IPS DF 6.9 (cell line): ENCODE measurements around the gene RASGRP3.
A peak's percentile ranks its signal among the peaks of the same experiment; 100 is the strongest.
"Not testable (repeated sequence)": the region's sequence is repeated elsewhere in the genome, so short reads cannot be mapped to it uniquely, and the experiment has no call there.

Source experiments
- DNase-seq: peaks from one replicate; pipeline ENCODE4 v3.0.0-alpha.2; 2013; ENCODE audit warnings: low read depth, low spot score
- H3K27ac ChIP-seq: one replicate; pipeline ENCODE4 v1.5.1; 2013; ENCODE audit warnings: low read length, control low read depth
- H3K27me3 ChIP-seq: 2 replicates; pipeline ENCODE4 v1.6.1; 2013; ENCODE audit warnings: mild to moderate bottlenecking, low read length; ENCODE audit not compliant: control insufficient read depth, insufficient read depth
- H3K36me3 ChIP-seq: 2 replicates; pipeline ENCODE4 v1.6.1; 2013; ENCODE audit warnings: low read length; ENCODE audit not compliant: control insufficient read depth, insufficient read depth
- H3K4me1 ChIP-seq: 2 replicates; pipeline ENCODE4 v1.6.1; 2013; ENCODE audit warnings: low read length; ENCODE audit not compliant: control insufficient read depth, insufficient read depth
- H3K4me3 ChIP-seq: 2 replicates; pipeline ENCODE4 v1.5.1; 2013; ENCODE audit warnings: mild to moderate bottlenecking, low read length
- H3K9me3 ChIP-seq: 2 replicates; pipeline ENCODE4 v1.6.1; 2013; ENCODE audit warnings: low read length, inconsistent platforms; ENCODE audit not compliant: control insufficient read depth, insufficient read depth
- WGBS: extraction: QIAGEN DNeasy Blood & Tissue Kit; methylation state at CpG from one replicate; pipeline ENCODE4 v1.1.7; 2013; ENCODE audit warnings: mixed read lengths, missing lambda C conversion rate; ENCODE audit not compliant: insufficient read length, insufficient coverage; 5-methylcytosine and 5-hydroxymethylcytosine counted together

The RASGRP3 gene

DNA sequence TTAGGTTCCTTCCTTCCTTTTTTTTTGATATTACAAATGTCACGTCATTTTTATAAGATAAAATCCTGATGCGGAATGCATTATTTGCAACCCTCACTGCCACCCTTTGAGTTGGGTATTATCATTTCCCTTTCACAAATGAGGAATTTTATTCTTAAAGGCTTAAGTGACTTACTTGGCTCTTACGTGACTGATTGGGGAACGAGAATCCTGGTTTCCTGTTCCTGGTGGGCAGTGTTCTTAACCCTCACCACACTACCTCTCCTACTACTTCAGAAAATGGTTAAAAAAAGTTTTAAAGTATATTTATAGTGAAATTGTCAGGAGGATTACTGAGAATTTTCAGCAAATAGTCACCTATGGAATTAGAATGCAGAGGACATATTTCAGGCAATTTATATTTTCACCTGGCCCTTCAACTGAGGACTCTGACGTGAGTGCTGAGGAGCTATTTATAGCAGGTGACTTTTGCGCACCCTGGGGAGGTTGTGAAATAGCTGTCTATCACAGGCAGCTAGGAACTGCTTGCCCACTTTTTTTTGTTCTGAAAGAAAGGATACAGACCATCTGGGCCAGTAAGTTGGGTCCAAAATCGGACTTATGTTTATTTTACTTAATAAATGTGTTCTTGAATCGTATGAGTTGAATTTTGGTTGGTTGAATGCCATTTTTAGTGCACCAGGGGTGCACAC lies 18.7 kb upstream of the RASGRP3 start:
- Histone ChIP-seq H3K4me1 (no peaks in the 10 kb centered on the region), H3K36me3 (no peaks in the 10 kb centered on the region), H3K4me3 (no peak overlapping the region), H3K9me3 (no peaks in the 10 kb centered on the region; the same call in 1 of the 2 replicates), H3K27me3 (no peaks in the 10 kb centered on the region), H3K27ac (no peak overlapping the region)
- no CpG with 5 or more reads among the region's 8 CpGs for WGBS
- no peak for DNase-seq

DNA sequence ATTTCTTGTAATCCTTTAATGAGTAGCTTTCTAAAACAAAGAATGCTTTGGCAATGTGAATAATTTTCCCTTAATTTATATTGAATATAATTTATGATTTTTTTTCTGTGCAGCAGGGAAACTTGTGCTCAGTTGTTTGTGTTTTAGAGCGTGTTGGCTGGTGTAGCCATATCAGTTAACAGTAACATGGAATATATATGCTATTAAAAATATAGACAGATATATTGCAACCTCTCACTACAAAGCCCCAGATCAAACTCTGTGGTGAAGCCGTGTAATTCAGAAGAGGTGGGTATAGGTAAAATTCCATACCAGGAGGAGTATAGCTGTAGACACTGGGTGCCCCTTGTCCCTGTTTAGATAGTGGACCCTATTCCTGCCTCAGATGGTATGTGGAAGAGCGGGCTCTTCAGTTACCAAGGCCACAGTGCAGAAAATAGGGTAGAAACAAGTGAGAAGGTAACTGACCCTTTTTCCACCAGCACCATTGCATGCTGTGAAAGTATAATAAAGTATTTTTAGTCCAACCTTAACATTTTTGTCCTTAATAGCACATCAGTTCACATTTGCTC lies 18.1 kb upstream of the RASGRP3 start:
- H3K4me3 ChIP-seq: no peak overlapping the region
- H3K4me1 ChIP-seq: no peaks in the 10 kb centered on the region
- no peaks in the 10 kb centered on the region for H3K36me3 ChIP-seq
- no peak overlapping the region for H3K27ac ChIP-seq
- H3K9me3 ChIP-seq: no peaks in the 10 kb centered on the region; the same call in 1 of the 2 replicates
- no peaks in the 10 kb centered on the region for H3K27me3 ChIP-seq
- no peak for DNase-seq
- no CpG with 5 or more reads among the region's 3 CpGs for WGBS

DNA sequence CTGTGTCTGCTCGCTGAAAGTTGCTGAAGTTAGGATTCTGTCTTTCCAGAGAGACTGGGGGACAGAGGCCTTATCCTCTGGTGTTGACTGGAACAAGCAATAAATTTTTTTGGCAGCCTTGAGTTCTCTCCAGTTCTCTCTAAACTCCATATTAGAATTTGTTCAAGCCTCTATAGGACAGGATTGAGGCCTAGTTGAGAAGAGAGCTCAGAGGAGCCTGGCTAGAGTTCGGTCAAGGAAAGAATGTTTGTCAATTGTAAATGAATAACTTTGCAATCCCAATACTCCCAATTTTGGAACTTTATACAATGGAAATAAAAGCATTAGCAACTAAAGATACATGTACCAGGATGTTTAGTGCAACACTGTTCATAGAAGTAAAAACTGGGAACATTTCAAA lies 16.7 kb upstream of the RASGRP3 start:
- Histone ChIP-seq H3K27ac (no peak overlapping the region), H3K4me1 (no peaks in the 10 kb centered on the region), H3K27me3 (no peaks in the 10 kb centered on the region), H3K36me3 (no peaks in the 10 kb centered on the region), H3K9me3 (no peaks in the 10 kb centered on the region), H3K4me3 (no peak overlapping the region)
- no CpG with 5 or more reads among the region's 2 CpGs for WGBS
- DNase-seq: no peak

DNA sequence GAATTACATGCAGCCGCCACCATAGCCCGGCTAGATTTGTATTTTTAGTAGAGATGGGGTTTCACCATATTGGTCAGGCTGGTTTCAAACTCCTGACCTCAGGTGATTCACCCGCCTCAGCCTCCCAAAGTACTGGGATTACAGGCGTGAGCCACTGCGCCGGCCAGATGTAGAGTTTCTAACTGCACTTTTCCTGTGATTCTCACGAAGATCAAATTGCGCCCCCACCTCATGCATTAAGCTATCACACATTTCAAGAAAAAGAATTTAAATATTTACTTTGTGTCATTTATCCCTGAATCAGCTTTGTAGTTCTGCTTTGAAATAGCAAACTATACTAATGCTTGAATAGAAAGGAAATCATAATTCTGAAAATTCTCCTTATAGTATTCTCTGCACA lies 13.9 kb upstream of the RASGRP3 start:
- WGBS: no CpG with 5 or more reads among the region's 8 CpGs
- DNase-seq, H3K4me3 ChIP-seq, H3K27ac ChIP-seq, H3K4me1 ChIP-seq, H3K27me3 ChIP-seq, H3K36me3 ChIP-seq, H3K9me3 ChIP-seq: not testable (repeated sequence)

DNA sequence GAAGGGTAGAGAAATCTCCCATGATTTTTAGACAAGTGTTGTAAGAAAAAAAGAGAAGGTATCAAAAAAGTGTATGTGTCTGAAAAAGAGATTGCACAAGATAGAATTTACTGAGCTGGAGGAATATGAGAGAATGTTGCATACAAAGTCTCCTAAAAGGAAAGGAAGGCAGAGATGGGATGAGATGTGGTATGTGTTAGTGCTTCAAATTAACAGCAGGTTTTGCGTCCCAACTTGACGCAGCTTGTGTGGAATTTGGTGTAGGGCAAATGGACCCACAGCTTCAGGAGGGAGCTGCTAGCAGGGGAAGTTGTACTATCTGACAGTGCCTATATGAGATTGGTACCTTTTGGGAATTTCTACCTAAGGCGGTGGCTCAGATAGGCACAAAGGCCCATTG lies 9.0 kb upstream of the RASGRP3 start:
- DNase-seq: no peak
- Histone ChIP-seq H3K27me3 (no peaks in the 10 kb centered on the region), H3K4me3 (no peak overlapping the region), H3K9me3 (no peaks in the 10 kb centered on the region), H3K4me1 (no peaks in the 10 kb centered on the region), H3K27ac (no peak overlapping the region), H3K36me3 (no peaks in the 10 kb centered on the region)
- WGBS: no CpG with 5 or more reads among the region's 3 CpGs

DNA sequence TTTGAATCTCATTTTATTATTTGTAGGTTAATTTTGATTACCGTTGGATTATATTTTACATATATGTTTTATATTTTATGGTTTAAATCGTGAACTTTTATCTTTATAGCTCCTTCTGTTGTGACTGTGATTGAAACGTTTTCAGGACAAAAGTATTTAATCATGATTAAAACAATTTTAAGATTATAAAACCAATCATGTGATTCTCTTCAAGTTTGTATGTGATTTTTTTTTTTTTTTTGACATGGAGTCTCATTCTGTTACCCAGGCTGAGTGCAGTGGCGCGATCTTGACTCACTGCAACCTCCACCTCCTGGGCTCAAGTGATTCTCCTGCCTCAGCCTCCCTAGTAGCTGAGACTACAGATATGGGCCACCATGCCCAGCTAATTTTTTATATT lies 7.2 kb upstream of the RASGRP3 start:
- no peaks in the 10 kb centered on the region for H3K36me3 ChIP-seq
- no peak overlapping the region for H3K27ac ChIP-seq
- H3K4me1 ChIP-seq: no peaks in the 10 kb centered on the region
- no CpG with 5 or more reads among the region's 5 CpGs for WGBS
- no peaks in the 10 kb centered on the region for H3K27me3 ChIP-seq
- DNase-seq: no peak
- H3K4me3 ChIP-seq: no peak overlapping the region
- no peaks in the 10 kb centered on the region for H3K9me3 ChIP-seq

DNA sequence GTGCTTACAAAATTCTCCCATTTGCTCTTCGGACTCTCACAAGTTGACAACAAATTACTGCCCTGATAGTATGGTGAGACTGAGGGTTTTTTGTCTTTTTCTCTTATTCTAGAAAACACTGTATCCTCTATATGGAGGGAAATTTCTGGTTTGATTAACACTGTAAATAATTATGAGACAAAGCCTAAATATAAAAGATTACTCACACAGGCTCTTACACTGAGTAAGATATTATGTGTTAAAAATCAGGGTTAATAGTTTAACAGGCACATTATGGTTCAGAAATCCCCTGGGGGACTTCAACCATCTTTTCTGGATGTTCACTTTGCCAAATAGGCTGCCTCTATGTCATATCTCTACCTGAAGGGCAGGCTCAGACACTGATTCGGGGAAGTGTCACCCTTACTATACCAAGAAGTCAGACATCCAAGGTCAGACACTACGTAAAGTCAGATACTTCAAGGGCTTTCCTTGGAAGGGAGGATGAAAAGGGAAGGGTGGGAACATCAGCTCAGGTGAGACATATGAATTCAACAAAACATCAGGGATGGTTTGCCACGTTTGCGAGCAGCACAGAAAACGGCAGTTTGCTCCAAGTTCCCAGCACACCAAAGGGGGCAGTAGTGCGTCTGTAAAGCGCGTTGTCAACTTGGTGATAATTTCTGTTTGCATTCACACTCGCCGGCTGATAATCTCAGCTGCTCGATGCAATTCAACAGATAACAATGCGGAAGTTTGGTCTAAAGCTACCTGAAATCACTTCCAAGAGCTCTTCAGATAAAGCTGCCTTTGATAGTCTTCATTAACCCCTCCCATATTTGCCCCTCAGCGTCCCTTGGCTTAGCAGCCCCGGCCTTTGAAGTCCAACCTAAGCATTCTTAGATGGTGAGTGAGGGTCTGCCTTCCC lies 972 bp upstream of the RASGRP3 start:
- WGBS: no CpG with 5 or more reads among the region's 15 CpGs

DNA sequence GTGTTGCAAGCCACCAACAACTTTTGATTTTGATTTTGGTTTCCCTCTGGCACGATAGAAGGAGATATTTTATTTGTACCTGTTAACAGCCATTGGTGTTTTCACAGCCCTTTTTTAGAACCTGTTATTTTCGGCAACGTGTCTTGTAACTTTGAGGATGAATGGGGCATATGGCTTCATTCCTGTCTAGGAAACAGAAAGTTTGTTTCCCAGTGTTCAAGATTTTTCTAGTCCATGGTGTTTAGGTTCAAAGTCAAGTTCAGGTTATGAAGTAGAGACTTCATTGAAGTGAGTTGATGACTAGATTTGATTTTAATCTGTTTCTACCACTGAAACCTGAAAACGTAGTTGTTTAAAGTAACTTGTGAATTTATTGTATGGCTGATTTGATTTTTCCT lies 343 bp downstream of the RASGRP3 start:
- Histone ChIP-seq H3K36me3 (no peaks in the 10 kb centered on the region), H3K4me1 (peaks cover 2% of the 10 kb centered on the region; the same call in 1 of the 2 replicates), H3K4me3 (no peak overlapping the region), H3K27me3 (no peaks in the 10 kb centered on the region), H3K9me3 (no peaks in the 10 kb centered on the region), H3K27ac (no peak overlapping the region)
- no CpG with 5 or more reads among the region's 4 CpGs for WGBS
- no peak for DNase-seq

More for the DNA sequence above, 972 bp upstream of the RASGRP3 start:
- H3K9me3 ChIP-seq: no peaks in the 10 kb centered on the region
- H3K27ac ChIP-seq: no peak overlapping the region
- peaks cover 2% of the 10 kb centered on the region; the same call in 1 of the 2 replicates for H3K4me1 ChIP-seq
- DNase-seq: peak; percentile 48
- H3K27me3 ChIP-seq: no peaks in the 10 kb centered on the region
- no peaks in the 10 kb centered on the region for H3K36me3 ChIP-seq
- H3K4me3 ChIP-seq: peak overlapping the region; percentile 6; the same call in 1 of the 2 replicates

DNA sequence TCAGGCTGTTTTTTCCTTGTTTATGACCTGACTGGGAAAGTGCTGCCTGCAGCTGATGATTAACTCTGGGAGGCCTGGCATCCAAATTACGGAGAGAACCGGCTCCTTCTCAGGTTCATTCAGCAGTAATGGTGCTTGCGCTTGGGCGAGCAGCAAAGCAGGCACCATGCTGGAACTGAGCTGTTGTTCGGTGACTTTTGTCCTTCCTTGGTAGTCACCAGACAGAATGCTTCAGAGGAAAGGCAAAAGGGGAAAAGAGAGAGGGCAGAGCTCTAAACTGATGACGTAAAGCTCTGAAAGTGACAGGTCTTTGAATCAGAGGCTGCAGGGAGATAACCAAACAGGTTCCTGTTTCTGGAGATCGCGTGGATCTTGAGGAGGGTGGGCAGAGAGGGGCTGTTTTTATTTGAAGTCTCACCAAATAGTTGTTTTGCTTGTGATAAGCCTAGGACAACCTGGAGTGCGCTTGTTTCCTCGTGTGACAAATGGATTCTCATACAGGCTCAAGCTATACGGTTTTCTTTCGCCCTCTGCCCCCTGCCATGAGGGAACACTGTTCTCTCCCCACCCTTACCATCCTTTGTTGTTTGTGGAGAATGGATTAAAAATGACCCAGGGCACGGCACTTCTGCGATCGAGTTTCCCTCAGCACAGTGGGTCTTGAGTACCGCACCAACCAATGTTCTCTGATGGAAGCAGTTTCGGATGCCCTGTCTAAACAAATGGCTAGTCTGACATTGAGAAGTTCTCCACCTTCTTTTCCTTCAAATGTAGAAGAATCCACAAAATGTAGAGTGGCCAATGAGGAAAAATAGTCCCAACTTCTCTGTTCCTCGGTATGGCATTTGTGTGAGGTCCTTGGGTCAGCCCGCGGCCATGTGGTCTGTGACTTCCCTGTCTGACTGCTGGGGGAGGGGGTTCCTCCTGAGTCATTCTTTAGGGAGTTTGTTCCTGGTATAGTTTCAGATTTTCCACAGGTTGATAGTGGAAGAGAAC lies 1.3 kb downstream of the RASGRP3 start:
- Histone ChIP-seq H3K4me3 (no peak overlapping the region), H3K9me3 (no peaks in the 10 kb centered on the region), H3K27me3 (no peaks in the 10 kb centered on the region), H3K4me1 (peaks cover 2% of the 10 kb centered on the region; the same call in 1 of the 2 replicates), H3K27ac (no peak overlapping the region), H3K36me3 (no peaks in the 10 kb centered on the region)
- no CpG with 5 or more reads among the region's 20 CpGs for WGBS
- DNase-seq: no peak
